SK-N-SH (cell line): Measurements from ENCODE around the gene ERCC2. TPM values are rescaled to one million over a fixed set of nuclear protein-coding genes. Genes with fewer than 3 reads are reported as not detected.

Source experiments
- CTCF ChIA-PET: fragments of 300-600, 350-600 bp; formaldehyde crosslinking; extraction: SDS; loops from one replicate; lab custom pipeline; 2021; lab: Yijun Ruan, JAX
- POLR2A ChIA-PET: fragments of 350-600 bp; sonication (Branson Sonifier 250); formaldehyde crosslinking; extraction: SDS; loops from one replicate; lab custom pipeline; 2020; ENCODE audit warnings: antibody characterized with exemption, inconsistent platforms; lab: Yijun Ruan, JAX
- DNase-seq: peaks from one replicate; pipeline ENCODE4 v3.0.0; 2012
- H2AFZ ChIP-seq: fragments of 200-600 bp; sonication (generic); 2 replicates; pipeline ENCODE4 v1.8.1; 2016; ENCODE audit warnings: antibody characterized with exemption, mild to moderate bottlenecking, low read depth
- H3F3A ChIP-seq: fragments of 200-600 bp; sonication (generic); replicated peaks from 2 replicates; pipeline ENCODE3; 2016; ENCODE audit warnings: antibody characterized with exemption, mild to moderate bottlenecking; ENCODE audit not compliant: insufficient read depth
- H3K27ac ChIP-seq, 2 experiments: fragments of 200-500 bp in 1 of 2; fragments of 200-600 bp in 1 of 2; sonication (Bioruptor generic) in 1 of 2; sonication (generic), shearing (Covaris generic) in 1 of 2; 2 replicates each; pipeline versions ENCODE4 v1.5.1 to v1.6.1; 2014 to 2016; ENCODE audit warnings: low read depth in 2 of 2, inconsistent platforms in 1 of 2, low read length in 1 of 2, mild to moderate bottlenecking in 1 of 2, mixed read lengths in 1 of 2
- H3K27me3 ChIP-seq: fragments of 200-600 bp; sonication (generic), shearing (Covaris generic); 2 replicates; pipeline ENCODE4 v1.6.1; 2016; ENCODE audit warnings: mixed run types; ENCODE audit not compliant: insufficient read depth
- H3K36me3 ChIP-seq, 2 experiments: fragments of 200-500 bp in 1 of 2; fragments of 200-600 bp in 1 of 2; sonication (Bioruptor generic) in 1 of 2; sonication (generic) in 1 of 2; replicated peaks in 1 of 2; 2 replicates each; pipeline versions ENCODE3 to v1.5.1; 2014 to 2016; ENCODE audit warnings: low read length in 1 of 2, mild to moderate bottlenecking in 1 of 2; ENCODE audit not compliant: insufficient read depth in 2 of 2, control insufficient read depth in 1 of 2
- H3K4me1 ChIP-seq, 2 experiments: fragments of 200-500 bp in 1 of 2; fragments of 200-600 bp in 1 of 2; sonication (Bioruptor generic) in 1 of 2; sonication (generic), shearing (Covaris generic) in 1 of 2; 2 replicates each; pipeline versions ENCODE4 v1.5.1 to v1.6.1; 2014 to 2016; ENCODE audit warnings: low read depth in 1 of 2, low read length in 1 of 2, mixed run types in 1 of 2; ENCODE audit not compliant: insufficient read depth in 2 of 2, control insufficient read depth in 1 of 2
- H3K4me2 ChIP-seq: fragments of 200-600 bp; sonication (generic), shearing (Covaris generic); 2 replicates; pipeline ENCODE4 v1.6.1; 2017; ENCODE audit warnings: mixed run types
- H3K4me3 ChIP-seq, 2 experiments: fragments of 200-500 bp in 1 of 2; fragments of 200-600 bp in 1 of 2; sonication (Bioruptor generic) in 1 of 2; sonication (generic), shearing (Covaris generic) in 1 of 2; 2 replicates each; pipeline versions ENCODE4 v1.5.1 to v1.8.1; 2014 to 2016; ENCODE audit warnings: low read depth in 2 of 2, inconsistent platforms in 1 of 2, low read length in 1 of 2, mild to moderate bottlenecking in 1 of 2, mixed read lengths in 1 of 2, moderate library complexity in 1 of 2
- H3K79me2 ChIP-seq: fragments of 200-600 bp; sonication (generic); 2 replicates; pipeline ENCODE4 v1.8.1; 2017; ENCODE audit warnings: mild to moderate bottlenecking; ENCODE audit not compliant: insufficient read depth
- H3K9ac ChIP-seq: fragments of 200-600 bp; sonication (generic); 2 replicates; pipeline ENCODE4 v1.6.1; 2017; ENCODE audit warnings: mixed run types
- H3K9me2 ChIP-seq: fragments of 200-600 bp; sonication (generic); 2 replicates; pipeline ENCODE4 v1.6.1; 2017; ENCODE audit warnings: mixed run types
- H3K9me3 ChIP-seq: fragments of 200-600 bp; sonication (generic); 2 replicates; pipeline ENCODE4 v1.6.1; 2017; ENCODE audit warnings: mixed run types, mild to moderate bottlenecking, moderate library complexity
- H4K20me1 ChIP-seq: fragments of 200-600 bp; sonication (generic); 2 replicates; pipeline ENCODE4 v1.6.1; 2017; ENCODE audit warnings: mild to moderate bottlenecking, mixed run types; ENCODE audit not compliant: insufficient read depth
- IRF3 ChIP-seq: fragments of 150-350 bp; IDR thresholded peaks from 2 replicates; pipeline ENCODE4 v1.6.1; 2016; ENCODE audit warnings: mild to moderate bottlenecking, low read depth, low read length
- REST ChIP-seq: IDR thresholded peaks from 2 replicates; pipeline ENCODE4 v1.6.1; 2012; ENCODE audit warnings: mild to moderate bottlenecking, low read depth, low read length, moderate library complexity
- RXRA ChIP-seq: IDR thresholded peaks from 2 replicates; pipeline ENCODE4 v1.4.0; 2012; ENCODE audit warnings: low read depth, mild to moderate bottlenecking, borderline replicate concordance
- ZBTB33 ChIP-seq: IDR thresholded peaks from 2 replicates; pipeline ENCODE4 v1.4.0; 2012; ENCODE audit warnings: low read depth, borderline replicate concordance
- WGBS: methylation state at CpG from one replicate; pipeline ENCODE4 v1.1.6; 2017; ENCODE audit warnings: low lambda C conversion rate; 5-methylcytosine and 5-hydroxymethylcytosine counted together
- polyA plus RNA-seq, 3 experiments: library from polyadenylated mRNA; depleted of rRNA; stranded (reverse); fragments of >200 nt; gene quantifications; 2 replicates each; pipeline ENCODE4 v1.2.3, GENCODE V29; 2012
- TF ChIP-seq, protein P1 (sequence below): IDR thresholded peaks from 2 replicates; pipeline ENCODE4; 2012

The ERCC2 gene
- polyA plus RNA-seq, 1 of the 3 experiments (the other 2 are of a cell fraction), result 72.8 TPM

DNA sequence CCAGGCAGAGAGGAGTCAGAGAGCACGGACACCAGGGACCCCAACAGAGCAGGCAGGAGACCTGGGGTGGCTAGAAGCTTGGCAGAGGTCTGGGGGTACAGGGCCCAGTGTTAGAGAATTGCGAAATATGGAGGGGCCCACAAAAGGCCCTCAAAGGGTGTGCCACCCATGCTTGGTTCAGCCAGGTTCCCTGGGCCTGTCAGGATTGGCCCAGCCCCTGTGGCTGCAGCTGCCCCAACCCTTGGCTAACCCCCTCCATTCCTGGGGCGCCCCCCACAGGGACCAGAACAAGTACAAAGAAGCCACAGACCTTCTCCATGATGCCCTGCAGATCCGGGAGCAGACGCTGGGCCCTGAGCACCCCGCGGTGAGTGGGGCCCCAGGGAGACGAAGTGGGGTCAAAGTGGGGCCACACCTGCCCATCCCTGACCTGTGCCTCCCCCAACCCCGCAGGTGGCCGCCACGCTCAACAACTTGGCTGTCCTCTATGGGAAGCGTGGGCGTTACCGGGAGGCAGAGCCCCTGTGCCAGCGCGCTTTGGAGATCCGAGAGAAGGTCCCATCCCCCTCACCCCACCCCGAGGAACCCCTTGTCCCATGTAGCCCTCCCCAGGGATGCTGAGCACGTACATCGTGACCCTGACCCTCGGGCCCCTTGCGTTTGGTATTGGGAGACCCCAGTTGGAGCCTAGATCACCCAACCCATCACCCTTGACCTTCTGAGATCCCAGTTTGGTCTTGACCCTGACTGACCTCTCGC lies 21.8 kb downstream of the ERCC2 start:
- TF ChIP-seq RXRA (no peak), ZBTB33 (no peak), IRF3 (no peak), REST (no peak)
- TF ChIP-seq, protein P1, sequence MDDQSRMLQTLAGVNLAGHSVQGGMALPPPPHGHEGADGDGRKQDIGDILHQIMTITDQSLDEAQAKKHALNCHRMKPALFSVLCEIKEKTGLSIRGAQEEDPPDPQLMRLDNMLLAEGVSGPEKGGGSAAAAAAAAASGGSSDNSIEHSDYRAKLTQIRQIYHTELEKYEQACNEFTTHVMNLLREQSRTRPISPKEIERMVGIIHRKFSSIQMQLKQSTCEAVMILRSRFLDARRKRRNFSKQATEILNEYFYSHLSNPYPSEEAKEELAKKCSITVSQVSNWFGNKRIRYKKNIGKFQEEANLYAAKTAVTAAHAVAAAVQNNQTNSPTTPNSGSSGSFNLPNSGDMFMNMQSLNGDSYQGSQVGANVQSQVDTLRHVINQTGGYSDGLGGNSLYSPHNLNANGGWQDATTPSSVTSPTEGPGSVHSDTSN, result no peak
- H3K27me3 ChIP-seq, result no peaks in the 10 kb centered on the region
- no peak overlapping the region for H3K27ac ChIP-seq
- H3K4me2 ChIP-seq, result no peak overlapping the region
- peaks cover 1 to 29% of the 10 kb centered on the region in 2 experiments for H3K36me3 ChIP-seq
- 79% methylated on average over 10 of the region's 23 CpGs for WGBS
- no peak overlapping the region for H2AFZ ChIP-seq
- peaks cover 8% of the 10 kb centered on the region for H3F3A ChIP-seq
- H3K9ac ChIP-seq, result no peak overlapping the region
- H3K4me1 ChIP-seq, result no peaks in the 10 kb centered on the region; a peak in 1 of 4 replicates
- H3K9me2 ChIP-seq, result no peaks in the 10 kb centered on the region
- H3K9me3 ChIP-seq, result no peaks in the 10 kb centered on the region
- no peak overlapping the region for H3K4me3 ChIP-seq
- no peaks in the 10 kb centered on the region for H3K79me2 ChIP-seq
- H4K20me1 ChIP-seq, result no peaks in the 10 kb centered on the region
- DNase-seq, result peak; percentile 32
- CTCF ChIA-PET, result interaction anchor here (2.6 kb wide), 1 partner anchor 10 kb away, joined by 11 read pairs; no protein-coding TSS in a partner anchor
- POLR2A ChIA-PET, result no interaction called here
